ENCODE results near the gene KNTC1.
"Not testable (repeated sequence)": the region's sequence is repeated elsewhere in the genome, so short reads cannot be mapped to it uniquely, and the experiment has no call there.

The KNTC1 gene

DNA sequence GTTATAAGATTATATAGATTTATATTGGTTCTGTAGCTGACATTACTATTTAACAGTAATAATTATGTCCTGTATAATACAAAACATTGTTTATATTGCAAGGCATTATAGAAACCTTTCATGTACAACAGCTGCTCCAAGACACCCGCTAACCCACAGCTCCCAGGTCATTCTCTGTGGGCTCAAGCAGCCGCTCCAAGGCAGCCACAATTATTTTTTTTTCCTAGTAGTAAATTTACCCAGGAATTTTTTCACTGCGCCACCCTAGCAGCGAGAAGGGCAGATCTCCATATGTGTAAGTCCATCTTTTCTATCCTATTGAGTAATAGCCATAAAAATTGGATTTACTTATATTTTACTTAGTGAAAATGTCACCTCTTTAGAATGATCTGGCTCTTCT, 36.3 kb downstream of the KNTC1 start:
- no peak for DNase-seq

- not testable (repeated sequence) for DNase-seq
Observed at GRCh38 chr12:122566816-122567215, 39.8 kb downstream of the KNTC1 start.

DNA sequence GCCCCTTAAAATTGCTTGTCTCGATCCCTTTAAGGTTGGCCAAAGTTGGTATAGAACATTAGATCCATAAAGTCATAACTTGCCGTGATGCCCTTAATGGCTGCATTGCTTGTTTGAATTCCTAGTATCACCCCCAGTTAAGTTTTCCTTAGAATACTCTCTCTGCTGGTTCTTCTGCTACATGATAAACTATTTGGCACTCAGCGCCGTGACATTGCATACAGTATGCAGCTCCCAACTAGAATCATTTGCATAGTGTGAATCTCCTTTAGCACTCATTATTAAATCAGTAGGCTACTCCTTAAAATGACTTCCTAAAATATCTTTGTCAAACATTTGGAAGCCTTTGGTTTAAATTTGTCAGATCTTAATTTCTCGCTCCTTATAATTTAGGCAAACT, 42.2 kb downstream of the KNTC1 start:
- no peak for DNase-seq

DNA sequence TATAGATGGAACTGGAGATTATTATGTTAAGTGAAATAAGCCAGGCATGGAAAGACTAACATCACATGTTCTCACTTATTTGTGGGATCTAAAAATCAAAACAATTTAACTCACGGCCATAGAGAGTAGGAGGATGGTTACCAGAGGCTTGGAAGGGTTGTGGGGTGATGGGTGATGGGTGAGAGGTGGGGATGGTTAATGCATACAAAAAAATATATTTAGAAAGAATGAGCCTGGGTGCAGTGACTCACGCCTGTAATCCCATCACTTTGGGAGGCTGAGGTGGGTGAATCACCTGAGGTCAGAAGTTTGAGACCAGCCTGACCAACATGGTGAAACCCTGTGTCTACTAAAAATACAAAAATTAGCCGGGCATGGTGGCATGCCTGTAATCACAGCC, 43.0 kb downstream of the KNTC1 start:
- not testable (repeated sequence) for DNase-seq

DNA sequence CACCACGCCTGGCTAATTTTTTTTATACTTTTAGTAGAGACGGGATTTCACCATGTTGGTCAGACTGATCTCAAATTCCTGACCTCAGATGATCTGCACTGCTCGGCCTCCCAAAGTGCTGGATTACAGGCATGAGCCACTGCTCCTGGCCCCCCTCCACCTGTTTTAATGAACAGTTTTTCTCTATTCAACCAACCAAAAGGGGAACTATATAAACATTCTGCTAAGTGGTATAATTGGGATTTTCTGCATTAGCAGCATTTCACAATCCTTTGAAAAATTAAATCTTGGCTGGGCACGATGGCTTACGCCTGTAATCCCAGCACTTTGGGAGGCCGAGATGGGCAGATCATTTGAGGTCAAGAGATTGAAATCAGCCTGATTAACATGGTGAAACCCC, 44.8 kb downstream of the KNTC1 start:
- DNase-seq: no peak

DNA sequence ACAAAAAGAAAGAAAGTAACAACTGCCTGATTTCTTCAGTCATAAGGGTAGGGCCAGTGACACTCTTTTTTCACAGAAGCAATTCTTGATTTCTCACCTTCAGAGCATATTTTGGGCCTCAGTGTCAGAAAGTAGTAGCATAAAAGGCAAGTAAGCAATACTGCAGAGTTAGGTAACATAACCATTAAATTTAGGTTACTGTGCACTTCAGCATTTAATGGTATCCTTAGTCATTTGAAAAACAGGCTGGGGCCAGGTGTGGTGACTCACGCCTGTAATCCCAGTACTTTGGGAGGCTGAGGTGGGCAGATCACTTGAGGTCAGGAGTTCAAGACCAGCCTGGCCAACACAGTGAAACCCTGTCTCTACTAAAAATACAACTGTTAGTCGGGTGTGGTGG, 56.2 kb downstream of the KNTC1 start:
- DNase-seq: not testable (repeated sequence)

- DNase-seq: no peak
Observed at GRCh38 chr12:122584177-122584863, 57.3 kb downstream of the KNTC1 start.

- DNase-seq: no peak
Observed at GRCh38 chr12:122590990-122591389, 63.9 kb downstream of the KNTC1 start.

GRCh38 chr12:122591966-122592365, 64.9 kb downstream of the KNTC1 start:
- not testable (repeated sequence) for DNase-seq

- not testable (repeated sequence) for DNase-seq
Observed at GRCh38 chr12:122592543-122592942, 65.5 kb downstream of the KNTC1 start.

GRCh38 chr12:122593910-122594309, 66.9 kb downstream of the KNTC1 start:
- no peak for DNase-seq

DNA sequence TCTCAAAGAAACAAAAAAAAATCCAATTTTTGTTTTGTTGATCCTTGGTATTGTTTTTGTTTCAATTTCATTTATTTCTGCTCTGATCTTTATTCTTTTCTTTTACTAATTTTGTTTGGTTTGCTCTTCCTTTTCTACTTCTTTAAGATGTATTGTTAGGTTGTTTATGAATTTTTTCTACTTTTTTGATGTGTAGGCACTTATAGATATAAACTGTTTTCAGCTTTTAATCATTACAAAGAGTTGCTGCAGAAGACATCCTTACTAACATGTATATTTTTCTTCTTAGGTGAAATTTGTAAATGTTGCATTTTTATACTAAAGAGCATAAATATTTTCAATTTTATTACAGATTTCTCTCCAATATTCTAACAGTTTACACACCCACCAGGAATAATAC, 69.8 kb downstream of the KNTC1 start:
- DNase-seq: no peak

GRCh38 chr12:122602456-122602855, 75.4 kb downstream of the KNTC1 start:
- no peak for DNase-seq

DNA sequence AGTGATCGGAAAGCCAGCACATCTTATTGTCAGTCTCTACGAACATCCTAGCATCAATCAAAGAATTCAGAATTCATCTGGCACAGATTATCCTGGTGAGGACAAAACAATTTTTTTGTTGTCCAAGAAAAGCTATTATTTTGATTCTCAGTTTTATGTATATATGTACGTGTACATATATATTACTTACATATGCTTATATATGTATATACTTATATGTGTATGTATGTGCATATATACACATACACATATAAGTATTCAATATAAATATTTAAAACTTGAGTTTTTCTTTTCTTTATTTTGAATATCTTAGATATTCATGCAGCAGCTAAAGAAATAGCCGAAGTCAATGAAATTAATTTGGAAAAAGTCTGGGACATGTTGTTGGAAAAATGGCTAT, 77.9 kb downstream of the KNTC1 start:
- DNase-seq: no peak

DNA sequence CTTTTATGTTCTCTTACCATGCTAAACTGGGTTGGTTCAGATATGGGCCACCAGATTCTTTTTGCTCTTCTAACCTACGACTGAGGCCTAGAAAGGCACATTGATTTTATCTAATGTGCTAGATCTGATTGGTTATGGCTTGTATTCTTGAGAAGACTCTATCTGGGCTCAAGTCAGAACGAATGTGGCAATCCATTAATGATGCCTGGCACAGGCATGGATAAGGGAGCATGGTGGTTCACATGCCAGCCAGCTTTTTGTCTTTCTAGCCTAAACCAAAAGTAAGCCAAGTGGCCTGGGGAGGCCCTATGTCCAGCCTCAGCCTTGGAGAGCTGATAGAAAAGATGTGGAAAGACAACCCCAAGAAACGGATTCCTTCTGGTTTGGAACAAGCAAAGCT, 82.7 kb downstream of the KNTC1 start:
- no peak for DNase-seq

GRCh38 chr12:122610207-122610606, 83.2 kb downstream of the KNTC1 start:
- no peak for DNase-seq

DNA sequence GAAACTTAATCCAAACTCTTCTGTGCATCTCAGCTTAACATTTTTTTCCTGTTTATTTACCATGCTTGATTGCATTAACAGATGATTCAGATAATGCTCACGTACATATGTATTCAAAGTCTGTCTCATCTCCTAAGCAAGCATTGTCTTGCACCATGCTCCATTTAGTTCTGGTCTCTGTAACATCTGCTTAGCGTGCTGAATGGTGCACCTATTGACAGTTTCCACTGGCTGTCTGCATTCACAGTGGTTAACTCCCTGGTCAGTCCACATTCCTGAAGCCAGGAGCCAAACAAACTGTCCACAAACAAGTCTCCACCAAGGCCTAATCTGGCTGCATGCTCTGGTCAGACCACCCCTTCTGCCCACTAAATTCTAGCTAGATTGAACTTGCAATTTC, 83.9 kb downstream of the KNTC1 start:
- no peak for DNase-seq

GRCh38 chr12:122614839-122615238, 87.8 kb downstream of the KNTC1 start:
- no peak for DNase-seq

- DNase-seq: no peak
Observed at GRCh38 chr12:122615780-122616179, 88.7 kb downstream of the KNTC1 start.

- no peak for DNase-seq
Observed at GRCh38 chr12:122635471-122635870, 108.4 kb downstream of the KNTC1 start.

DNA sequence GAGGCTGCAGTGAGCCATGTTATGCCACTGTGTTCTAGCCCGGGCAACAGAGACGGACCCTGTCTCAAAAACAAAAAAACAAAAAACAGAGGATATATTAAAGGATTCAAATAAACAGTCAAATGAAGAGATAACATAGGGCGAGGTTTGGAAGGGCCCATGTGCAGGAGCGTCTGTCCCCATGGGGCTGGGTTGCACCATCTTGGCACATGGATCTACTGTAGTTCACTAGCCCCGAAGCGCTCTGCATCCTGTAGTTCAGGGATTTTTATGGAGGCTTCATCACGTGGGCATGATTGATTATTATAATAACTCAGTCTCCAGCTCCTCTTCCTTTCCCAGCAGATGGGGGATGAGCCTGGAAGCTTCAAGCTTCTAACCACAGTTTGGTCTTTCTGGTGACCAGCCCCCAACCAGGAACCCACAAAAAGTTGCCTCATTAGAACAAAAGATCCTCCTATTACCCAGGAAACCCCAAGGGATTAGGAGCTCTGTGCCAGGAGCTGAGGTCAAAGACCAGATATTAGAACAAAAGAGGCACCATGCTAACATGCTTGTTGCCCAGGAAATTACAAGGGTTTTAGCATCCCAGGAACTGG, 116.3 kb downstream of the KNTC1 start:
- no peak for DNase-seq

- DNase-seq: no peak
Observed at GRCh38 chr12:122646517-122647217, 119.6 kb downstream of the KNTC1 start.

DNA sequence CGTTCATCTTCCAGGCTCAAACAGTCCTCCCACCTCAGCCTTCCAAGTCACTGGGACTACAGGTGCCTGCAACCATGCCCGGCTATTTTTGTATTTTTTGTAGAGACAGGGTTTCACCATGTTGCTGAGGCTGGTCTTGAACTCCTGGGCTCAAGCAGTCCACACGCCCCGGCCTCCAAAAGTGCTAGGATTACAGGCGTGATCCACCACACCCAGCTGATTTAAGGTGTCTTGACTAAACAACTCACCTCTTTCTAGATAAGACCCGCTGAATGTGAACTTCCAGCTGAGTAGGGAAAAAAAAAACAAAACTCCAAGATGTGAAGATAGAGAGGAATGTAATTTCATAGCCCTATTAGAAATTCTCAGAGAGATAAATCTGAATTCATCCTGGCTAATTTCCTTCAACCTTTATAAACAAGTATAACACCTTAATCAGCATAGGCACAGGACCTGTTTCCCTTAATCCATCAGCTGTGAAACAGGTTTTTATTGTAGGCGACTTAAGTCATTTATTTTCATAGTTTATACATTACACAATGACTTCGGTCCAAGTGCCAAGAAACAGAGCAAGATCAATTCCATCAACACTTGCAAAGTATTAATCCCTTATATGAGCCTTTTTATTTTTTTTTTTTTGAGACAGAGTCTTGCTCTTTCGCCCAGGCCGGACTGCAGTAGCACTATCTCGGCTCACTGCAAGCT, 124.6 kb downstream of the KNTC1 start:
- DNase-seq: no peak

DNA sequence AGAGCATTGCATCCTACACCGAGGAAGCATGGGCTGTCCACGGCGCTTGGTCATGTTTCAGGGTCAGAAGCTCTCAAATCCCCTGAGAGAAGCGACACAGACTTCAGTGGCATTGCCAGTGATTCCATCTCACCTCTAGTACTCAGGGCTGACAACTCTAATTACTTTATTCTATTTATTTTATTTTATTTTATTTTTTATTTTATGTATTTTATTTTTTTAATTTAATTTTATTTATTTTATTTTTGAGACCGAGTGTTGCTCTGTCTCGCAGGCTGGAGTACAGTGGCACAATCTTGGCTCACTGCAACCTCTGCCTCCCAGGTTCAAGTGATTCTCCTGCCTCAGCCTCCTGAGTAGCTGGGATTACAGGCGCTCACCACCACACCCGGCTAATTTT, 126.2 kb downstream of the KNTC1 start:
- DNase-seq: not testable (repeated sequence)

Measured in NCI-H446 treated with DMSO at 0.1 percent for 48 hours (cell line).